Calu3 (cell line): ENCODE measurements around the gene EBPL. TPM values are rescaled to one million over a fixed set of nuclear protein-coding genes. Genes with fewer than 3 reads are reported as not detected.
A peak's percentile ranks its signal among the peaks of the same experiment; 100 is the strongest.

Experiments
- Bru-seq: library from RNA; stranded (reverse); fragments of 400-500 nt; gene quantifications from one replicate; lab custom pipeline; 2021; lab: Mats Ljungman, UMichigan
- BruChase-seq, 2 experiments: library from RNA; stranded (reverse); fragments of 400-500 nt; gene quantifications; one replicate each; lab custom pipeline; 2021; lab: Mats Ljungman, UMichigan
- BruUV-seq: library from RNA; stranded (reverse); fragments of 400-500 nt; replicated peaks from 2 replicates; lab custom pipeline; 2021; lab: Mats Ljungman, UMichigan
- CTCF ChIA-PET: fragments of 300-600 bp; sonication (Branson Sonifier 250); formaldehyde crosslinking; loops from one replicate; lab custom pipeline; 2022; ENCODE audit warnings: antibody characterized with exemption; lab: Charles Lee
- DNase-seq: peaks from one replicate; pipeline ENCODE4 v3.0.0; 2022
- H3K27ac Mint-ChIP-seq: one replicate; pipeline ENCODE4 v1.8.0; 2022; ENCODE audit warnings: mixed read lengths; ENCODE audit not compliant: unreplicated experiment
- H3K27me3 Mint-ChIP-seq: one replicate; pipeline ENCODE4 v1.8.0; 2022; ENCODE audit warnings: mixed read lengths; ENCODE audit not compliant: unreplicated experiment
- H3K36me3 Mint-ChIP-seq: one replicate; pipeline ENCODE4 v1.8.0; 2022; ENCODE audit warnings: mild to moderate bottlenecking, moderate library complexity, mixed read lengths; ENCODE audit not compliant: insufficient read depth, unreplicated experiment
- H3K4me1 Mint-ChIP-seq: one replicate; pipeline ENCODE4 v1.8.0; 2022; ENCODE audit warnings: mild to moderate bottlenecking, low read depth, mixed read lengths; ENCODE audit not compliant: unreplicated experiment
- H3K4me3 Mint-ChIP-seq: one replicate; pipeline ENCODE4 v1.8.0; 2022; ENCODE audit warnings: mild to moderate bottlenecking, low read depth, moderate library complexity, mixed read lengths; ENCODE audit not compliant: unreplicated experiment
- H3K9me3 Mint-ChIP-seq: one replicate; pipeline ENCODE4 v1.8.0; 2022; ENCODE audit warnings: low read depth, mixed read lengths; ENCODE audit not compliant: unreplicated experiment
- CTCF ChIP-seq: fragments of 200-600 bp; IDR thresholded peaks from one replicate; pipeline ENCODE4 v1.8.0; 2022; ENCODE audit warnings: antibody characterized with exemption; ENCODE audit not compliant: unreplicated experiment
- intact Hi-C: fragments of 100-400 bp; cut with micrococcal nuclease; formaldehyde crosslinking; loops from one replicate; pipeline ENCODE4 v1.10.0; 2022; ENCODE audit not compliant: unreplicated experiment
- long read RNA-seq: library from polyadenylated mRNA; stranded (forward); transcript quantifications from one replicate; pipeline ENCODE4 v2.0.0, GENCODE V29; 2022
- total RNA-seq: library from RNA; stranded (reverse); gene quantifications from 2 replicates; pipeline ENCODE4 v1.2.3, GENCODE V29; 2022

The EBPL gene
- total RNA-seq (40.5 and 43.9 TPM in 2 replicates), Bru-seq, nascent RNA (percentile 67 among the genes with signal in this experiment), BruChase-seq, experiment 1, labeled RNA remaining after a 6-hour chase (percentile 66 among the genes with signal in this experiment), BruChase-seq, experiment 2, labeled RNA remaining after a 2-hour chase (percentile 64 among the genes with signal in this experiment)
- long read RNA-seq, transcript EBPL-203 (2 exons, 579 nt): minor isoform, 5 of 62 reads
- long read RNA-seq, transcript EBPL-201 (4 exons, 914 nt): major isoform, 42 of 62 reads
- long read RNA-seq, transcript EBPL-206 (3 exons, 810 nt): minor isoform, 8 of 62 reads
- long read RNA-seq, partial matches to known transcripts: 0 of 62 reads
- long read RNA-seq, other reads (novel, unspliced or antisense): 4 of 62 reads

GRCh38 chr13:49690995-49691784 is at the start of gene EBPL:
Gene EBPL (minus strand): TSS chr13:49691486. CDS start chr13:49691424, 62 bp downstream.
- peaks cover 25% of the 10 kb centered on the region for H3K36me3 Mint-ChIP-seq
- no peaks in the 10 kb centered on the region for H3K9me3 Mint-ChIP-seq
- no peak for TF ChIP-seq CTCF
- H3K27ac Mint-ChIP-seq: peak within 1 kb of the TSS; percentile 39
- intact Hi-C loops: loop anchor here (2.0 kb wide), 1 partner anchor 102 kb away; the partner anchor contains the start of gene KPNA3
- CTCF ChIA-PET: interaction anchor here (0.8 to 1.5 kb wide), 2 partner anchors 102 to 245 kb away, joined by 3 to 8 read pairs; partner anchors contain the start of gene SPRYD7
- no peaks in the 10 kb centered on the region for H3K27me3 Mint-ChIP-seq
- DNase-seq: peak; percentile 91
- BruUV-seq: no TSS peak
- no peaks in the 10 kb centered on the region for H3K4me1 Mint-ChIP-seq
- H3K4me3 Mint-ChIP-seq: peak within 1 kb of the TSS; percentile 79

- no peak for TF ChIP-seq CTCF
- DNase-seq: no peak
- Mint-ChIP-seq H3K27me3 (no peaks in the 10 kb centered on the region), H3K36me3 (no peaks in the 10 kb centered on the region), H3K27ac (no peak overlapping the region), H3K4me3 (no peak overlapping the region), H3K9me3 (no peaks in the 10 kb centered on the region), H3K4me1 (no peaks in the 10 kb centered on the region)
- intact Hi-C loops: no loop called here
- no TSS peak for BruUV-seq
- CTCF ChIA-PET: no interaction called here
Observed at GRCh38 chr13:49740870-49741269, 49.6 kb upstream of the EBPL start.

GRCh38 chr13:49739498-49740187 is 48.4 kb upstream of the EBPL start:
- Mint-ChIP-seq H3K36me3 (no peaks in the 10 kb centered on the region), H3K27ac (no peak overlapping the region), H3K27me3 (no peaks in the 10 kb centered on the region), H3K4me1 (no peaks in the 10 kb centered on the region), H3K4me3 (no peak overlapping the region), H3K9me3 (no peaks in the 10 kb centered on the region)
- intact Hi-C loops: loop anchor here (5.0 kb wide), 1 partner anchor 48 kb away; no protein-coding TSS in a partner anchor
- BruUV-seq: no TSS peak
- no peak for TF ChIP-seq CTCF
- no peak for DNase-seq
- CTCF ChIA-PET: no interaction called here

- no peaks in the 10 kb centered on the region for H3K27me3 Mint-ChIP-seq
- DNase-seq: no peak
- TF ChIP-seq CTCF: no peak
- H3K36me3 Mint-ChIP-seq: peaks cover 4% of the 10 kb centered on the region
- H3K9me3 Mint-ChIP-seq: no peaks in the 10 kb centered on the region
- no peaks in the 10 kb centered on the region for H3K4me1 Mint-ChIP-seq
- BruUV-seq: no TSS peak
- CTCF ChIA-PET: no interaction called here
- H3K4me3 Mint-ChIP-seq: no peak overlapping the region
- no peak overlapping the region for H3K27ac Mint-ChIP-seq
- intact Hi-C loops: no loop called here
Observed at GRCh38 chr13:49733181-49733951, 42.1 kb upstream of the EBPL start.
